Tongue (tissue), 2 donors: ENCODE results near the gene TOP1. TPM values are rescaled to one million over a fixed set of nuclear protein-coding genes. Genes with fewer than 3 reads are reported as not detected.
A peak's percentile ranks its signal among the peaks of the same experiment; 100 is the strongest.
"Not testable (repeated sequence)": the region's sequence is repeated elsewhere in the genome, so short reads cannot be mapped to it uniquely, and the experiment has no call there.

Source experiments
- DNase-seq: peaks from one replicate; pipeline ENCODE4 v3.0.0-alpha.2; 2015
- total RNA-seq: library from RNA; depleted of rRNA; stranded (reverse); fragments of >200 nt; gene quantifications from one replicate; pipeline ENCODE4 v1.2.3, GENCODE V29; 2014

Gene TOP1
- total RNA-seq, 1 donor from 2014 or later: 33.6 TPM

DNA sequence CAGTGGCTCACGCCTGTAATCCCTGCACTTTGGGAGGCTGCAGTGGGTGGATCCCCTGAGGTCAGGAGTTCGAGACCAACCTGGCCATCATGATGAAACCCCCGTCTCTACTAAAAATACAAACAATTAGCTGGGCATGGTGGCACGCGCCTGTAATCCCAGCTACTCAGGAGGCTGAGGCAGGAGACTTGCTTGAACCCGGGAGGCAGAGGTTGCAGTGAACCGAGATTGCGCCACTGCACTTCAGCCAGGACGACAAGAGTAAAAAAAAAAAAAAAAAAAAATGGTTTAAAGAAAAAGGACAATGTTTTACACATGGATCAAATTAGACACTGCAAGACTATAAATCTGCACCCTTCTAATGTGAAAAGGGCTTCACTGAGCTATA is 103.8 kb downstream of the TOP1 start:
- DNase-seq: not testable (repeated sequence)

DNA sequence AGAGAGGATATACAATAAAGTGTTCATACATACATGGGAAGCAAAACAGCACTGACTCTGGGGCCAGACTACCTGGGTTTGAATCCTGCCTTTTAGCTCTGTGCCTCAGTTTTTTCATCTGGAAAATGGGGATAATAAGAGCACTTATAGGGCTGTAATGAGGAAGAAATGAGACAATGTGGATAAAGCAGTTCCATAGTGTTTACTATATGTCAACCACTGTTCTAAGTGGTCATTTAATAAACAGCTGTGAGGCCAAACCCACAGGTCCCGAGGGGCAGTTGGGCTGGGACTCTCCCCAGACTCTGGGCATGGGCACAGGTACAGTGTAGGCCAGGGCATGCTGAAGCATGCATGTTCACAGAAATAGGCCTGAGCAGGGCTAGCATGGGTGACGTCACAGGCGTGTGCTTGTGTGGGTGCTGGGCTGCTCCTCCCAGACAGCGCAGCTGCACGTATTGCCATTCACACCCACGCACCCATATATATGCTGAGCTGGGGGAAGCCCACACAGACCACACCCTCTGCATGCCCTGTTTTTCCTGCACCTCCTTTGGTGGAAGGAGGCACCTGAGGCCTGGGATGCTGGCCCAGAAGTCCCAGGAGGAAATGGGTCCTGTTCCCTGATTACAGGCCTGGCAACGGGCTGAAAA is 105.2 kb downstream of the TOP1 start:
- DNase-seq: peak; percentile 36

DNA sequence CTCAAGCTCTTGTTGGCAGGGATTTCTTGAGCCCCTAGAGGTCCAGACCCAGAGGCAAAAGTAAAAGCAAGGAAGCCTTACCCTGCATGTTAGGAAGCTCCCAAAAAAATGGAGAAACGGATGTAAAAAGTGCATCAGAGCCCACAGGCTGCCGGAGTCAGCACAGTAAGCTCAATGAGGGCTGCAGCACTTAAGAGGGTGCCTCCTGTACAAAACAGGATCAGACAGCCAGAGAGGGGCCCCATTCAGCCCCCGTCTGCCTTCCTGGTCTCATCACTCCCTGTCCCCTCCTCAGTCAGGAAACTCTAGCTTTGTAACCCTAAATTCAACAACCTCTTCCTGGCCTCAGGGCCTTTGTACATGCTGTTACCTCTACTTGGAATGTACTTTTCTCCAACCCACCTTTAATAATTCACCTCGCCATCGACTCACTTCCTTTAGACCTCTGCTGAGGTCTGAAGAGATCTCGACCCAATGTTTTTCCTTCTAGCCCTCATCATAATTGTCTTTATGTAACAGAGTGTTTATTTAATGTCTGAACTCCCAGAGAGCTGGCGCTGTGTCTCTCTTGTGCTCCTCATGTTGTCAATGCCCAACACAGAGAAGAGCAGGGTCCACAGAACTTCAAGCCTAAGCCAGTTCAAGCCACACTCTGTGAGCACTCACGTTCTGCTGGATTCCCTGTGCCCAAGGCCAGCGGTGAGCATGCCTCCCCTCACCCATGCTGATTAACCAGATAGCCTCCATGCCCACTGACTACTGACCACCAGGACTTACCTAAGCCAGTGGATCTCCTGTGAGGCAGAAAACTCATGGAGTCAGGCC is 106.0 kb downstream of the TOP1 start:
- no peak for DNase-seq

DNA sequence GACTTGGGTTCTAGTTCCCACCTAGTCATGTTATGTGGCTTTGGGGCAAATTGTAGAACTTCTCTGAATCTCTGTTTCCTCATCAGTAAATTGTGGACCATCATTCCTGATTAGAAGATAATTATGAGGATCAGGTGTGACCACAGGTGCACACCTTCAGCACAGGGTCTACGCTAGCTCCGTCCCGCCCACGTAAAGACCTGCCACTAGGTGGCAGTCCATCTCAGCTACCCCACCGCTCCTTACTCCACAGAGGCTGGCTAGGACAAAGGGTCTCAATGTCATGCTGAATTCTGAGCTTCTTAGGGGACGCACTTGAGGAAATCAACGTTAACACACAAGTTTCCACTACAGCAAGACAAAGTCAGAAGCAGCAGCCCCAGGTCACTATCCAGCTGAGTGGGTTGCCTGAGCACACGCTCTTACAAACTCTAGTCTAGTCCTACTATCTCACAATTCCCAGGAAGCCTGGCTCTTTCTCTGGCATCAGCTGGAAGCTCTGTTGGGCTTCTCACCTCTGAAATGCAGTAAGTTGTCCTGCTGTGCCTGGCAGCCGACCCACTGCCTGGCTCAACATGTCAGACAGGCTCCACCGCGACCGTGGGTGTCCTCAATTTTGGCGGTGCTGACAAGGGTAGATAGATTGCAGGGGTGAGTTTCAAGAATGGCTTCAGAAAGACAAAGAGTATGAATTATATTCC is 106.7 kb downstream of the TOP1 start:
- DNase-seq: no peak

DNA sequence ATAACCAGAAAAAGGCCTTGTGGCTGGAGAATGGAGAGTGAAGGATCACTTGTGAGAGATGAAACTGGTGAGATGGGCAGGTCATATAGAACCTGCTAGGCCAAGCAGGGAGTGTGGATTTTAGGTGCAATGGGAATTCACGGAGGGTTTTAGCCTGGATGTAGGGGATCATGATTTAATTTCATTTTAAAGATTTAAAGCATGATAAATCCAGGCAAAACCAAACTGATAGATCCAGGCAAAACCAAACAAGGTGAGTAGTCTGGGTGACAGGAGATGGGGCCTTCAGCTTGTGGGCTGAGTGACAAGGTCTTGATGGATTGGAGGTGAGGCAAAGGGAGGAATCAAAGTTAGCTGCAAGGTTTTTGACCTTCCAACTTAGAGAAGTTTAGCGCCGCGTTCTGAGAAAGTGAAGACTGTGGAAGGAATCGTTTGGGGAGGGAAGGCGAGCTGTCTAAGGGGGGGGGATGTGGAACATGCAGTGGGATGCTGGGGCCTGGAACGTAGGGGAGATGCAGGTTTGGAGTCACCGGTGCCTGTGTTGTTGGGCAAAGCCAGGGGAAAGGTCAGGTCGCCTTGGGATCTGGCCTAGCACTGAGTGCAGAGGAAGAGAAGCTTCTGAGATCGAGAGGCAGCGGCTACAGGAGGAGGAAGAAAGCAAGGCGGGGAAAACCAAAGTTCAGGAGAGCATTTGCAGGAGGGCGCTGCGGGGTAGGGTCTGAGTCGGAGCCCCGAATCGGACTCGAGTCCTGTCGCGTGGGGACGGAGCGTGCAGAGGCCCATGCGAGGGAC is 107.5 kb downstream of the TOP1 start:
- no peak for DNase-seq

DNA sequence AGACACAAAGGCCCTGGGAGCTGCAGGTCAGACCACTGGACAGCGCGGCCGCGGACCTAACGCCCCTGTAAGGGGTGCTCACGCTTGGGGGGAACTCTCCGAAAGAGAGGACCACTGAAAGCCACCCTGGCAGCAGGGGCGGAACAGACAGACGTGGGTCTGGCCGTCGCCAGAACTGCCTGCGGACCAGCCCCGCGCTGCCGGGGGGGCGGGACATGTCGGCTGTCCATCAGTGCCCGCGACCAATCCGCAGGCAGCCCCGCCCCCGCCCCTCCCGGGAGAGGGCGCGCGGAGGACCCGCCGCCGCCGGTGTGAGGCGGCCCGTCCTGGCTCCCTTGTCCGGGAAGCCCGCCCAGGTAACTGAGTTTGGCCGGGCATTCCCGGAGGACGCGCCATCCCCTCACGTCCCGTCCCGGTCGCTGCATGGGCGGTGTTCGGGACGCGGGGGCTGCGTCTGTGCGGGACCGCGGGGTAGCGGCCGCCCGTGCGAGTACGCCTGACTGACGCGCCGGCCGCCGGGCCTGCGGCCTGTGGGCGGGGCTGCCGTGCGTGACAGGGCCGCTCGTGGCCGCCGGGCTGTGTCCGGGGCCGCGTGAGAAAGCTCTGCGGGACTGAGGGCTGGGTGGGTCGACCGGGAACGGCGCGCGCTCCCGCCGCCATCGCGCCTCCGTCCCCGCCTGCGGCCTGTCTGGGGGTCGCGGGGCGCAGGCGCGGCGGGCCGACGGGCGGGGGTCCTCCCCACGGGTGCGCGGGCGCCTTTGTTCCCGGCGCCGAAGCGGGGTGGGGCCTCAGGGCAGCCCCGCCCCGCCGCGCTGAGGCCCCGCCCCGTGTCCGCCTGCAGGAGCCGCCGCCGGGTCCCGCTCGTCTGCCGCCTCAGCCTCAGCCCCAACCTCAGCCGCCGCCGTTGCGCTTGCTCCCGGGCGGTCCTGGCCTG is 108.3 kb downstream of the TOP1 start, which contains the start of gene PLCG1:
Gene PLCG1, plus strand, starts transcription at position 864 of the 934 bp plus-strand sequence. CDS start 99 bp downstream, outside the sequence.
- DNase-seq: peak; percentile 95

DNA sequence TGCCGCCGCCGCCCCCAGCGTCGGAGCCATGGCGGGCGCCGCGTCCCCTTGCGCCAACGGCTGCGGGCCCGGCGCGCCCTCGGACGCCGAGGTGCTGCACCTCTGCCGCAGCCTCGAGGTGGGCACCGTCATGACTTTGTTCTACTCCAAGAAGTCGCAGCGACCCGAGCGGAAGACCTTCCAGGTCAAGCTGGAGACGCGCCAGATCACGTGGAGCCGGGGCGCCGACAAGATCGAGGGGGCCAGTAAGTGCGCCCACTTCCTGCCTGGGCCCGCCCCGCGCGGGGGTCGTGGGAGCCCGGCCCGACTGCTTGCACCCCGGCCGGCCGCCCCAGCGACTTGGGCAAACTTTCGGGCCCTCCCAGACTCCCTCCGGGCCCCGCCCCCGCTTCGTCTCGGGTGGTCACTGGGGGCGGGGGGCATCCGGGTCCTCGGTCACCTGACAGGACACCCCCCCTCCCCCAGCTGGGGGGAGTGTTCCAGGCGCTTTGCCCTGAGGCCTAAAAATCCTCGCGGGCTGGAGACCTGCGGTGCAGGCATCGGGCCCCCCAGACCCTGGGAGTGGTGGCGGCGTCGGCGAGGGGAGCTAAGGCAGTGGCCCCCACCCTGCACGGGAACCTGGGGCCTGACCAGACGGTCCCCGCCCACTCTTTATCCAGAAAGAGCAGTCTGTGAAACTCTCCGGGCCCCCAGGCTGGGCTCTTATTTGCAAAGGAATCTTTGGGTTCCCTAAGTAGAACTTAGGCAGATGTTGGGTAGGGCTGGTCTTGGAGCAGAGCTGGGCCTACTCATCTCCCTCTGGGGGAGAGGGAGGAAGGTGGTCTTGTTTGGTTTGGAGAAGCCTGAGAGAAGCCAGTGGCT is 109.2 kb downstream of the TOP1 start:
- peak; percentile 91 for DNase-seq

DNA sequence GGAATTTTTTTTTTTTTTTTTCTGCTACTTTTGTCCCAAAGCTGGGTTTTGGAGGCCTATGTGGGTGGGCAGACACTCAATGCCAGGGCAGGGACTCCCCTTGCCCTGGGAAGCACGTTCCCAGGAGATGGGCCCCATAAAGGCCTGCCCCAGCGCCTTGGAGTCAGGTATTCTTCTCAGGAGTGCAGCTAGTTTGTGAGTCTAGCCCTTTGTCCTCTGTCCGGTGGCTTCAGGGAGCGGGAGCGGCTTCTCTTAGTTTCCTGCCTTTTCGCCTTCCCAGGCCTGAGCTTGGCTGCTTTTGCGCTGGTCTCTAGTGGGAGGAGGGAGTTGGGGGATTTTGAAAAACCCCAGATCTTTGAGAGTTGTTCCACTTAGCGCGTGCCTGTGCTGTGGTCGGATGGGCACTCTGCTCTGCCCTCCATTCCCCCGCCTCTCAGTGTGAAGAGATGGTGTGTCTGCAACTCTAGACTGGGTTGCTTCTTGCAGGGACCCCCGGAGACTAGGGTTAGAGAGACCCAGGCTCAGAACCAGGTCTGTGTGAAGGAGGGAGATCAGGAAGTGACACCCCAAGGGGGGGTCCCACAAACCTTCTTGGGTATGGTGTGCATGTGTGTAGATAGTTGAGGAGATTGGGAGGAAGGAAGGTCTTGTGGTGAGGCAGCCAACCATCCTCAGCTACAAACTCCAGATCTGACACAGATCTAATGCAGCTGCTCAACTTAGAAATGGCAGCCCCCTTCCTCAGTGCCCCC is 110.0 kb downstream of the TOP1 start:
- no peak for DNase-seq

DNA sequence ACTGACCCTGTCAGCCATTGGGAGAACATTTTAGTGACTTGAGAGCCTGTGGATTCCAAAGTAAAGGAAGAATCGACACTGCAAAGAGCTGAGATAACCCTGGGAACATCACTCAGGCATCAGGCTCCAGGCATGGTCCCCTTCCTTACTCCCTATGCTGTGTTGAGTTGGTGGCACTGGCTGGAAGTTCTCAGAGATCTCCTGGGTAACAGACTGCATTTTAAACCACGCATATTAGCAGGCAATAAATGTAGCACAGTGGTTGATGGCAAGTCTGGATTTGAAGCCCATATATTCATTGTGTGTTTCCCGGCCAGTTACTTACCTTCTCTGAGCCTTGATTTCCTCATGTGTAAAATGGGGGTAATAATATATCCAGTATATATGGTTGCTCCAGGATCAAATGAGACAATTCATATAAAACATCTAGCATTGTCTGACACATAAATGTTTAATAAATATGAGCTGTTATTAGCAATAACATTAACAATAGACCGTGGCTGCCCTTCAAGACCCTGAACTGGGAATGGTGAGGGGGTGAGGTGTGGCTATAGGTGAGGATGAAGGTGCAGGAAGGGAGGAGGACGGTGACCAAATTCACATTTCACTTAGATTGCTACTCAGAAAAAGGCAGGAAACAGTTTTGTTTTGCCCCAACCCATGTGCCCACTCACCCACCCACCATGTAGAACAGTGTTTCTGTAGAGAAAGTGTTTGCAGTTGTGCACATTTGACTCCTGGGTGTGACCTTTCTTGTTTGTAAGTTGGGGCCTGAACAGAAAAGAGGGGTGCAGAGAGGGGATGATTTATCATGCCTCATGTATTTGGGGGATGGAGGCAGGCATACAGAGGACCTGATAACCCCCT is 110.8 kb downstream of the TOP1 start:
- DNase-seq: no peak

DNA sequence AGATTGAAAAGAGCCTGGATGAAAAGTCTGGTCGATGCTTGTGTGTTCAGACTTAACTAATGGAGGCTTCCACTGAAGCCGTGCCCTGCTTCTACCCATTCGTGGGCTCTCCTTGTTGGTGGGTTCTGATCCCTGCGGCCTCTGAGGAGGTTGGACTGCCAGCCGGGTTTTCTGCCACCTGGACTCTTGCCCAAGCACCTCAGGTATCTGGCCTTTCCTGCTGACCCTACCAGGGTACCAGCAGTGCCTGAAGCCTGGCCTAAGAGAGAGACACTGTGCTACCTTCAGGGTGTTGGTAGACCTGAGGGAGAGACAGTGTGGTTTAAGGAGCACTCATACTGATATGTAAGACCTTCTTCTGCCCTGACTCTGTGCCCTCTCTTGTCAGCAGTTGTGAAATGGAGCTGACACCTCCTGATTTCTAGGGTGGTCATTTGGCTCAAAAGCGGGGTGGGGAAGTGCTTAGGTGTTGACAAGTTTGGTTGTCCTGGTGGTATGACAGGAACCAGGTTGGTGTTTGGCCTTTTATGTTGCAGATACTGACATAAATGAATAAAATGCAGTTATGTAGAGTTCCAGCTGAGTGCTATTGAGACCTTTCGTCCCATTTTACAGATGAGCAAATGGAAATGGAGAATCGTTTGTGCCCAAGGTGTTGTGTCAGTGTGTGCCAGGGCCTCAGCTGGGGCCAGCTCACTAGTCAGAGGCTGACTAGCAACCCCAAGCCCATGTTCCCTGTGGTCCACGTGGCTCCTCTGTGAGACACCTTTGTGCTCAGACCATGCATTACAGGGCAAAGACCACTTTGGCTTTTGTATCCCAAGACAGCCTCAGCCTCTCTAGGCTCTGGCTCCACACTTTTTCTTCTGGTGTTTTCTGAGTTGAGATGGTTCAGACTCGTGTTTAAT is 111.9 kb downstream of the TOP1 start:
- DNase-seq: no peak

DNA sequence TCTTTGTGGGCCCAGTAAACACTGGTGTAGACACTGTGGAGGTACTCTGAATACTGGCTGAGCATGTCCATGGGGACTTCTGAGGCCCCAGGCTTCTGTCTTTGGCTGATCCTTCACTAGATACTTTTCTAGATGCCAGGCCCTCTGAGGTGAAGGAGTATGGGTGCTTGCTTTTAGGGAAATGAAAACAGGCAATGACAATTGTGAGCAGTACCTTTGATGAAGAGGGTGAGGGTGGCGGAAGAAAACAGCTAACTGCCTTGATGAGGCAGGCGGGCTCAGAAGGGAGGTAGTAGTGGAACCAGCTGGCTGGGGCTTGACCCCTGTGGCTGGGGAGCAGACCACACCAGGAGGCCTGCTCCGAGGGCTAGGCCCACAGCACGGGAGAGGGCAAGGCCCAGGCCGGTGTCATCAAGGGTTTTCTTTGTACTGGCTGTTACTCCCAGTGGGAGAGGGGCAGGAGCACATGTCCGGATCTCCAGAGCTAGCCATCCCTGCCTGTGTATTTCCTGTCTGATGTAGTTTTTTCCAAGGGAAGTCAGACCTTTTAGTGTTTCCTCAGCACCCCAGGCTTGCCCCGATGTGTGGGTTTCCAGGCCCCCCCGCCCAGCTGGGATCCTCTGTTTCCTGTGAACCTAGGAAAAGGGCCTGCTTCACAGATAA is 112.7 kb downstream of the TOP1 start:
- no peak for DNase-seq

DNA sequence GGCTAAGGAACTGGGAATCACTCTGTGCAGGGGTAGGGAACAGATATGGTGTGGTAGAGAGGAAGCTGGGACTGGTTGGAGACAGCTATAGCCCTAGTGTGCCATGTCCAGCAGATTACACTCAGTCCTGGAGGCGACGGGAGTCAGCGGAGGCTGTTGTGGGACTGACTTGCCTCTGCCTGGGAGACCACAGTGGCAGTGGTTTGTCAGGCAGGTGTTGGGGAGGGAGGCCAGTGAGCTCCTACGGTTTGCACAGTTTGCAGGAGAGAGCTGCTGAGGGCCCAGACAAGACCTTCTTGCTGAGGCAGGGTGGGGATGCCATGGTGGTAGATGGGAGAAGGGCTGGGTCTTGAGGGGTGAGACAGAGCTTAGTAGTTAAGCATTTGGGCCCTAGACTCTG is 113.6 kb downstream of the TOP1 start:
- no peak for DNase-seq

DNA sequence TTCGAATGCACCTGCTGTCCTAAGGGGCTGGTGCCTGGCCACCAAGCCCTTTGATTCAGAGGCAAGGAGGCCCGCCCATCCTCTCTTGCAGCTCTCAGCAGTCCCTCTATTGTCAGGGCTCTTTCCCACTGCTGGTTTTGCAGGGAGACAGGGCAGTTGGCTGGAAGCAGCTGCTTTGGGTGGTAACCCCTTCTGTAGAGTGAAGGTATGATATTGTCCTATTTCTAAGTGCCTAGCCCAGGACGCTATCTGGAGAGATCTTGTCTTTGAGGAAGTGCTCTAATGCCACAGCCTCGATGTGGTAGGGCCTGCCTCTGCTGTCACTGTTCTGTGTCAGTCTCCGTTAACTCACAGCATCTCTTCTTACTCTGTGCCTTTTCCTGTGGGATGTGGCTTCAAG is 114.3 kb downstream of the TOP1 start:
- DNase-seq: no peak

DNA sequence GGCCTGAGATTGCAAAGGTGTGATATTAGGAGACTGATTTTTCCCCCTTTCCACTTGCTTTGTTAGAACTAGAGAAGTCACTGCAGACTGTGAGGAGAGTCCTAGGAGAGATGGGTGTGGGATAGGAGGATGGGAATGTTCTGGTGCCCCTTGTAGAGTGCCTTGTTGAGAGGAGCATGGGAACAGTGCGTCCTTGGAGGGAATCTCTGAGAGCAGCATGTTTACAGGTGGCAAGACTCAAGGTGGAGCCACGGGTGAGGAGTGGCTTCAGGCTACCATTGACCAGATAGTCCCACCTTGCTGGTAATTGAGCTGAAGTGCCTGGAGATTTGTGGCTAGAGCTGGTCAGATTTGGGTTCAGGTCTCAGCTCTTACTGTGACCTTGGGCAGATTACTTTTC is 114.7 kb downstream of the TOP1 start:
- no peak for DNase-seq

DNA sequence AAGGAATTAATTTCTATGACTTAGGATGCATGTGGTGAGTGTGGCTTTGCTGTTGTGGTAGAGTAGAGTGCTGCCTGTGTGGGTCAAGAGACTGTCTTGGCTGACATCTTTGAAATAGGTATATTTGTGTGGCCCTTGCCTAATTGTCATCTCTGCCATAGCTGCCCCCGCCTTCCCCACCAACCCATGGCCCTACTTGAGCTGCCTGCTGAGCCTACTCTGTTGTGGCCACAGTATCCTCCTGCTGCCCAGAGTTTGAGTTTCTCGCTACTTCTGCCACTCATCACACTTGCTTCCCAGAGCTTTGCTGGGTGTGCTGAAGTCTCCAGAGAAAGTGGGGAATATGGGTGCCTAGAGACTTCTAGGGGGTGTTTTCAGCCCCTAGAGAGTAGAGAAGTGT is 116.7 kb downstream of the TOP1 start:
- DNase-seq: no peak

DNA sequence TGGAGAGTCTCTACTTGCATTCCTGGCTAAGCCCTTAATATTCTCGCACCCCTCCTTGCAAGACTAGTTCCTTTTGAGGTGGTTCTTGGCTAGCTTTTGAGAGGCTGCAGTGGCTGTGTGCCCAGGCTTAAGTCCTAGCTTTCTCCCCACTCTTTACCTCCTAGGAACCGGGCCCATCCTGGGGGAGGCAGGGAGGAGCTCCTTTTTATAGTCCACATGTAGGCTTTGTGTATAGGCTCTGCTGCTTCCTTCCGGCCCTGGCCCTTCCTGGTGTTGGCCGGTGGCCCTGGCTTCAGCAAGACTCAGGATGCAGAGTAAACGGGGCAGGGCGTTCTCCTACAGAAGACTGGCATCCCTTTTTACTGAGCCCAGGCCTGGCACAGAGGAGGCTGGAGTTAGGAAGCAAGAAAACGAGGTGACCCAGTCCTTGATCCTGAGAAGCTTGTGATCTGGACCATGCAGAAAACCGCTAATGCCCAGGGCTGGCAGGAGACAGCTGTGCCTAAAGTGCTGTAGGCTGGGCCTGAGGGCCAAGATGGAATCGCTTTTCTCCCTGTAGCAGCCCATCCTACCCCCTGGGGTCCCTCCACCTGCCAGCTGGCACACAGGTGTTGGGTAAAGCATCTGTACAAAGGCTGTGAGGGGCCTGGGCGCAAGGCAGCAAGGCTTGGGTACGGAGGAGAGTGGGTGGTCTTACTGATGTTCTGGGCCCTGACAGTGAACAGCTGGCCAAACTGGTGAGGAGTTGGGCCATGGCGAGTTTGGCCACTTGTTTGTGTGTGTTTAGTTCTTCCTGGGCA is 117.4 kb downstream of the TOP1 start:
- no peak for DNase-seq
